ENCODE results near the gene DNAJB8. TPM values are rescaled to one million over a fixed set of nuclear protein-coding genes. Genes with fewer than 3 reads are reported as not detected.

DNAJB8 gene
- polyA plus RNA-seq, 2 of the 4 experiments (the other 2 are of a cell fraction) = not detected

- TF ChIP-seq SMC3 (IDR thresholded peaks at IDR 0.05) = no peak
- TF ChIP-seq FOSB (CRISPR knock-in tag; IDR thresholded peaks at IDR 0.05) = no peak
Measured at GRCh38 chr3:128452120-128452519, 14.6 kb downstream of the DNAJB8 start (continued).

- Histone ChIP-seq H3K4me3 (no peak overlapping the region), H3K9me3 (no peaks in the 10 kb centered on the region), H3K27ac (no peak overlapping the region), H3K4me2 (no peak overlapping the region), H3K4me1 (no peaks in the 10 kb centered on the region)
- TF ChIP-seq RNF2 (IDR thresholded peaks at IDR 0.05; ENCODE audit: borderline replicate concordance, low read depth) (no peak), KDM1A (IDR thresholded peaks at IDR 0.05; ENCODE audit: low read depth) (no peak), PHF8 (IDR thresholded peaks at IDR 0.05; ENCODE audit: borderline replicate concordance, low read depth) (no peak), MAX (IDR thresholded peaks at IDR 0.05) (no peak), ZSCAN20 (CRISPR knock-in tag; IDR thresholded peaks at IDR 0.05) (no peak), E2F6 (IDR thresholded peaks at IDR 0.05; ENCODE audit: borderline replicate concordance, low read depth) (no peak), ELK1 (IDR thresholded peaks at IDR 0.05; ENCODE audit: low read depth, low read length) (no peak), CBX2 (IDR thresholded peaks at IDR 0.05; ENCODE audit: borderline replicate concordance, low read depth) (no peak)
- WGBS (ENCODE audit: missing lambda C conversion rate) = 71% methylated on average over 6 of the region's 6 CpGs
- POLR2A ChIA-PET = no interaction called here
- FAIRE-seq (no peak), ATAC-seq (no peak), DNase-seq (ENCODE audit: low read depth in 1 of 2, low spot score in 1 of 2) (no peak)
- CTCF ChIA-PET = interaction anchor here (0.5 to 0.7 kb wide), 2 partner anchors 13 to 711 kb away, joined by 3 read pairs; no protein-coding TSS in a partner anchor
Measured at GRCh38 chr3:128449111-128449638, 17.5 kb downstream of the DNAJB8 start.

GRCh38 chr3:128448491-128448890, 18.2 kb downstream of the DNAJB8 start:
- 65% methylated on average over 6 of the region's 6 CpGs for WGBS (ENCODE audit: missing lambda C conversion rate)
- ATAC-seq (no peak), FAIRE-seq (no peak), DNase-seq (ENCODE audit: low read depth in 1 of 2, low spot score in 1 of 2) (no peak)
- Histone ChIP-seq H3K9me3 (no peaks in the 10 kb centered on the region), H3K4me2 (no peak overlapping the region), H3K27ac (no peak overlapping the region), H3K4me1 (no peaks in the 10 kb centered on the region), H3K4me3 (no peak overlapping the region)
- CTCF ChIA-PET = interaction anchor here (0.5 to 0.7 kb wide), 2 partner anchors 14 to 710 kb away, joined by 3 read pairs; no protein-coding TSS in a partner anchor
- no peak for TF ChIP-seq CBX8 (IDR thresholded peaks at IDR 0.05)
- no peak for TF ChIP-seq ZSCAN20 (CRISPR knock-in tag; IDR thresholded peaks at IDR 0.05)
- TF ChIP-seq RAD21 (conservative IDR thresholded peaks at IDR 0.05 in 1 of 2, IDR thresholded peaks at IDR 0.05 in 1 of 2) = no peak
- TF ChIP-seq HES2 (IDR thresholded peaks at IDR 0.05) = no peak
- no peak for TF ChIP-seq NFE2L2 (conservative IDR thresholded peaks at IDR 0.05; ENCODE audit: low read length)
- TF ChIP-seq MAFK (IDR thresholded peaks at IDR 0.05; ENCODE audit: partially characterized antibody) = no peak
- POLR2A ChIA-PET = no interaction called here

GRCh38 chr3:128447561-128448013, 19.1 kb downstream of the DNAJB8 start:
- no peak for ATAC-seq
- 88% methylated on average over 3 of the region's 3 CpGs for WGBS (ENCODE audit: missing lambda C conversion rate)
- H3K4me2 ChIP-seq = no peak overlapping the region
- ChIA-PET POLR2A (interaction anchor here (0.6 kb wide), 1 partner anchor 766 kb away, joined by 6 read pairs; no protein-coding TSS in a partner anchor), CTCF (no interaction called here)
- no peak for FAIRE-seq
- DNase-seq (ENCODE audit: low read depth in 1 of 2, low spot score in 1 of 2) = no peak
- no peaks in the 10 kb centered on the region for H3K4me1 ChIP-seq
- H3K4me3 ChIP-seq = no peak overlapping the region
- no peak overlapping the region for H3K27ac ChIP-seq
- no peaks in the 10 kb centered on the region for H3K9me3 ChIP-seq
- no peak for TF ChIP-seq BHLHE40 (IDR thresholded peaks at IDR 0.05; ENCODE audit: low read depth, low read length)
- no peak for TF ChIP-seq JUNB (IDR thresholded peaks at IDR 0.05)
- TF ChIP-seq E2F6 (IDR thresholded peaks at IDR 0.05; ENCODE audit: borderline replicate concordance, low read depth) = no peak
- no peak for TF ChIP-seq KDM5A (IDR thresholded peaks at IDR 0.05)
- no peak for TF ChIP-seq MAZ (IDR thresholded peaks at IDR 0.05; ENCODE audit: borderline replicate concordance, low read depth, low read length)
- TF ChIP-seq HDAC2 (IDR thresholded peaks at IDR 0.05) = no peak
- TF ChIP-seq CHD2 (IDR thresholded peaks at IDR 0.05; ENCODE audit: low read length, partially characterized antibody) = no peak
- TF ChIP-seq SMC3 (IDR thresholded peaks at IDR 0.05) = no peak
- no peak for TF ChIP-seq HOXB13 (CRISPR knock-in tag; IDR thresholded peaks at IDR 0.05; ENCODE audit: low read depth)
- TF ChIP-seq HOXA7 (CRISPR knock-in tag; IDR thresholded peaks at IDR 0.05) = no peak
- TF ChIP-seq POLR2AphosphoS2 (conservative IDR thresholded peaks at IDR 0.05; ENCODE audit: low read length) = no peak
- TF ChIP-seq HEYL (CRISPR knock-in tag; IDR thresholded peaks at IDR 0.05) = no peak
- no peak for TF ChIP-seq SREBF2 (IDR thresholded peaks at IDR 0.05)
- TF ChIP-seq MAX (IDR thresholded peaks at IDR 0.05) = no peak
- no peak for TF ChIP-seq ATOH8 (CRISPR knock-in tag; IDR thresholded peaks at IDR 0.05; ENCODE audit: low read depth)

Measured in A549 (cell line).